Stimulated activated CD4-positive, alpha-beta T cell treated with anti-CD3 and anti-CD28 coated beads, Interleukin-4, amount 100 ng/mL, for 1 hour (primary cell): Measurements from ENCODE around the gene SLC2A9.
"Not testable (repeated sequence)": the region's sequence is repeated elsewhere in the genome, so short reads cannot be mapped to it uniquely, and the experiment has no call there.

ENCODE experiments used
- DNase-seq: peaks from one replicate; pipeline ENCODE4 v3.0.0-alpha.2; 2020

SLC2A9 gene

DNA sequence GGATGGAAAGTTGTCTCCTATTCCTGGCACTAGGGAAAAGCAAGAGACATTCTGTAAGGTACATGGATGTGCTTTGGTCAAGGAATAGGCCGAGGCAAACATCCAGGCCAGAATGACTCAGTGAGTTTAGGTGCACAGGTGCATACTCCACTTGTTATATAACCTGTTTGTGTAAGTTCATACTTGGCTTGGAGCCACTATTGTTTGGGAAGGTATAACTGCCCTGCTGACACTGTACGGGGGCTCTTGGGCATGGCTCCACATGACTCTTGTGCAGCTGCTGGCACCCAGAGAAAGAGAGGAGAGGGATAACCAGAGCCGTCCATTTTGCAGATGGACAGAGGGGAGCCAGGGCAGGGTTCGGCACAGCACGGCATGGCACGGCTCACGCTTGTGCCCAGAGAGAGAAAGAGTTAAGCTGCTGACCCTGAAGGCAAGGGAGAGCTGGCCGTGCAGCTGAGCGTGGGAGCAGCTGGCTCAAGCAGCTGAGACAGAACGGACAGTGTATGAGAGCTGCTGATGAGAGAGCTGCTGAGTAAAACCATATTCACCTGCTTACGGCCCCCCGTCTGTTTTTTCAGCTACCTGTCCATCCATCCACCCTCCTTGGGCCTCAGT, 98.0 kb downstream of the SLC2A9 start:
- DNase-seq = no peak

DNA sequence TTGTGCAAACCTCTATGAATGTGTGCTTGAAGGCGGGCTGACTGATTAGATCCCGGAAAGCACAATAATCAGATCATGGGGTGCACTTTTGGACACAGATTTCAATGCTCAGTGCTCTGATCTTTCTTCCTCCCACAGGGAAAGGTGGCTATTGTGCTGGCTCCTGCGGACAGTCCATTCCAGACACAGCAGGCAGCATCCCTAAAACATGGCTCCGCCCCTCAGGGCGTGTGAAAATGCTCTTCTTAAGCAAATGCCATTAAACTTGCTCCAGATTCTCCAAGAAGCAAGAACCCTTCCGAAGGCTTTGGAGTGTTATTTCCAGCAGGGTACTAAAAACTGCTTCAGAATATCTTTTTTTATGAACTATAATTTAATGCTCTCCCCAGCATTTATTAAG, 100.0 kb downstream of the SLC2A9 start:
- no peak for DNase-seq

DNA sequence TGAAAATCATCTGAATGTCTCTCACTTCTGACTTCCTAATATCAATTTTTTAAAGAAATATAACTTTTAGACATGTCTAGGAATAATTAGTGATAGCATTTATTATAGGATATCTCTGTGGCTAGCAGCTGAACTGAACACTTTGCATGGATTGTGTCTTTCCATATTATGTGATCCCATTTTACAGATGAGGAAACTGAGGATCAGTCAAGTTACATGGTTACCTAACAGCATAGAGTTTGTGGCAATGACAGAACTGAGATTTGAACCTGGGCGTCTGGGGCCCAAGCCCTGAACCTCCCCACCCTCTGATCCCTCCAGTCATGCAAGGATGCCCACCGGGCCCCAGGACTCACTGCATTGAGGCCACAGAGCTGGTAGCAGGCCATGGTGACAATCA, 101.3 kb downstream of the SLC2A9 start:
- DNase-seq = no peak

DNA sequence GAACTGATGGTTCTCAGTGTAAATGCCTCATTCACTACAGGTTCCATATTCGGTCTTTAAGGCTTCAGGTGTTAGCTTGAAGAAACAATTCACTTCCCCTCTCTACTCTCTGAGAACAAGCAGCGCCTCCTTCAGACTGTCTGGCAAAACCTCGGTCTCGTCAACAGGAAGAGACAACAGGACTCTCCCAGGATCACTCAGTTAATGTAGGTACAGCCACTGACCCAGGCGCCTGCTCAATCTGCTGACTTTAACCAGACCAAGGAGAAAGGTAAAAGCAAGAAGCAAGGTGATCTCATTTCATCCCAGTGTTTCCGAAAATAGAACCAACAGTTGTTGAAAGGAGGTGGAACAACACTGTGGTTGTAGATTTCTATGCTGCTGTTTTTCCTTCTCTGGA, 102.2 kb downstream of the SLC2A9 start:
- no peak for DNase-seq

- DNase-seq = no peak
These were observed 102.8 kb downstream of the SLC2A9 start for GRCh38 chr4:9918484-9918883.

DNA sequence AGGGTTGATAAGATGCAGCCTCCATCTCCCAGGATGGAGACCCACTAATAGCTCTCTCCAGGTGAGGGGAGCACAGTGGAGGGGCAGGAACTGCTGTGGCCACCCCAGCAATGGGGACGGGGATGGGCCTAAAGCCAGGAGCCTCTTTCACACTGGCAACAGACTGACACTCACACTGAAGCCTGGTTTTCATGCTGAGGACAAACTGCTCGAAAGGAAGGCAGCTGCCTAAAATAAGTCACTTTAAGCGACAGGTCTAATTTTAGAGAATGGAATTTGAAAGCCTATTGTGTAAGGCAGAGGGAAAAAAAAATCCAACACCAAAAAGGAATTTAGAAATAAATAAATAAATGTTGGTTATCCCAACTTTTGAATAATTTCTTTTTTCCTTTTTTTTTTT, 104.4 kb downstream of the SLC2A9 start:
- no peak for DNase-seq

- no peak for DNase-seq
These were observed 105.0 kb downstream of the SLC2A9 start for GRCh38 chr4:9916346-9916745.

DNA sequence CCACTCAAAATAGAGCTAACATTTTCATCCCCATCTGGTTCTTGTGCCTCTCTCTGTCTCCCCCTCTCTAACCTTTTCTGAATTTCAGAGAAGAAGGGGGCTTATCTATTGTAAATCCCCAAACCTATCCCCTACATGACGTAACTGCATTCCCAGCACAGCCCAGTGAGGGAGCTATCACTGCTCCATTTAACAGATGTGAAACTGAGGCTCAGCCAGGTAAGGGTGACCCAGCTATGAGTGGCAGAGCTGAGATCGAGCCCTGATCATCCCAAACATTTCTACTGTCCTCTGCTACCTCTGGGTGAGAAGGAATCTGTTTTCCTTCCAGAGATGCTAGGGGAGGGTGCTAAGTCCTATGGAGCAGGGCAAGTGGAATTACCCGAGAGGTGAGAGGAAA, 107.5 kb downstream of the SLC2A9 start:
- no peak for DNase-seq

- no peak for DNase-seq
These were observed 114.3 kb downstream of the SLC2A9 start for GRCh38 chr4:9906996-9907395.

DNA sequence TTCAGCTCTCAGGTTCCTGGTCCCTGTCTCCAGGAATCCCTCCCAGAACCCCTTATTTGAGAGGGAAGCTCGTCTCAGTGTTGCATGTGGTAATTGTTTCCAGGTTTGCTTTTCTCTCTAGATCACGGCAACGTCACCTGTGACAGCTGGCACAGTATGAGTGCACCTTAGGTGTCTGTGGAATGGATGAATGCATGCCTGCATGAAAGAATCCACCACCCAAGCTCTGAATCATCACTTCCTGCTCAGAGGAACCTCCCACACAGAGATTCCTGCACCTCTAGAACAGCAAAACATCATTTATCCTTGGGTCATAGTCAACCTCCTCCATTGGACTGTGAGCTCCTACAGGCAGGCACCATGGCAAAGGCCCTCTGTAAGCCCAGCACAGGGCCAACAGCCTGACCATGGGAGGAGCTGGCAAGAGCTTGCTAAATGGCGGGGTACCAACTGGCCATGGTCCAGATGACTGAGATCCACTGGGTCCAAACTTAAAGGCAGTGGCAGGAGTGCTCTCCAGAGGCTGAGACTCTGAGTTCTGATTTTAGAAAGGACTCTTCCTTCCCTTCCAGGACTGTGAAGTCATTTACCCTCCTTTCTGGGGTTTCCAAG, 116.2 kb downstream of the SLC2A9 start:
- DNase-seq = no peak

- no peak for DNase-seq
These were observed 118.0 kb downstream of the SLC2A9 start for GRCh38 chr4:9903317-9903716.

- no peak for DNase-seq
These were observed 120.0 kb downstream of the SLC2A9 start for GRCh38 chr4:9901257-9901656.

DNA sequence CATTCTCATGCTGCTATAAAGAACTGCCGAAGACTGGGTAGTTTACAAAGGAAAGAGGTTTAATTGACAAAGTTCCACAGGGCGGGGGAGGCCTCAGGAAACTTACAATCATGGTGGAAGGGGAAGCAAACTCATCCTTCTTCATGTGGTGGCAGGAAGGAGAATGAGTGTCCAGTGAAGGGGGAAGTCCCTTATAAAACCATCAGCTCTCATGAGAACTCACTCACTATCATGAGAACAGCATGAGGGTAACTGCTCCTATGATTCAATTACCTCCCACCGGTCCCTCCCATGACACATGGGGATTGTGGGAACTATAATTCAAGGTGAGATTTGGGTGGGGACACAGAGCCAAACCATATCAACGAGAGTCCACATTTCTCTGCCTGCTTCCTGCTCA, 120.7 kb downstream of the SLC2A9 start:
- DNase-seq = not testable (repeated sequence)

DNA sequence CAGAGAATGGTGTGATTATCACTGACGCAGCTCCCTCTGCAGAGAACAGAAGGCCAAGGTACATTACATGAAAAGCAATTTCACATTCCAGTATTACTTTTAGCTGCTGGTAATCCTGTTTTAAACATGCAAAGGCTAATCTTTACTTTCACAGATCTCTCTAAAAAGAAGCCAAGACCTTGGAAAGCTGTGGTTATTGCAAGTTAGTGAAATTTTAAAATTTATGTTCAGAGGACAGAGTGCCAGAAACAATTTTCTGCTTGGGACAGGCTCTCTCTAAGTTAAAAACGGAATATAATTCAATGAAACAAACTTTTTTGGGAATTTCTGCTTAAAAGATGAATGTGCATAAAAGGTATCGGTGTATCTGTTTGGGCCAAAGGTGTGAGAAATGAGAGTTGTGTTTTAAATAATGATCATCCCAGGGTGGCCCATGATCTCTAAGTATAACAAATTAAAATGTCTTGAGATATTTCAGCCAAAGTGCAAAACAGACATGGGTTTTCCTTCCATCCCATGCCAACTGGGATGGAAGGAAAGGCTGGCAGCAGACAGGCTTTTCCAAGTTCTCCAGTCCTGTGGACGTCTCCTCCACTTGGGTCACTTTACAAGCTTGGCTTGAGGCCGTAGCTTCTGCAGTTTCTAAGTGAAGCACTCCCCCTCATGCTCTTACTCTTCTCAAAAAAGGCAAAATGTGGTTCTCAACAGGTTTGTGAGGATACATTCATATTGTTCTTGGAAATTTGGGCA, 121.8 kb downstream of the SLC2A9 start:
- no peak for DNase-seq

DNA sequence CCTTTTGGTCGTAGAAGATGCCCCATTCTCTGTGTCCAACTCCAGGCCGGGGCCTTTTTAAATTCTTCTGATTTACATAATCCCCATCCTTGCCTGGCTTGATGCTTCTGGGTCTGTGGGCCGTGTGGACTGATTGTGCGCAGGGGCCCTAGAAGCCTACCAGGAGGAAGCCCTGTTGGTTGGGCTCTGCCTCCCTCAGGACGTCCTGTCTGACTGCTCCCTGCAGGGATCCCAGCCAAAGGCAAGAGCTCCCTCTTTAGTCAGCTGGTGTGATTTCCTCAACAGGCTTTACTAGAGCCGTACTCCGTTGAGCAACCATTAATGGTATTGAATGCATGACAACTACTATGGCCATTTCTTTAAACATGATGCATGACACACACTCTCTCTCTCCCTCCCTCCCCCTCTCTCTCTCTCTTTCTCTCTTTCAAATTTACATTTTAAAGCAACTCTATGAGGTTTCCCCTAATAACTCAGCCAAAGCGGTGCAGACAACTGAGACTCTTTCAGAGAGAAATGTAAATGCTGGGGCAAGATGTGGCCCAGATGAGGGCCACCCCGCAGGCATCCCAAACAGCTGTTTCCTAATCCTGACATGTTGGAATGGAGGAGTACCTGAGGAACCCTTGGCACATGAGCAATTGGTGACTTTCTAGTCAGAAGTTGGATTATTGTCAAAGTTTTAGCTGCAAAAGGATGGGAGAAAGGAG, 122.5 kb downstream of the SLC2A9 start:
- DNase-seq = no peak

DNA sequence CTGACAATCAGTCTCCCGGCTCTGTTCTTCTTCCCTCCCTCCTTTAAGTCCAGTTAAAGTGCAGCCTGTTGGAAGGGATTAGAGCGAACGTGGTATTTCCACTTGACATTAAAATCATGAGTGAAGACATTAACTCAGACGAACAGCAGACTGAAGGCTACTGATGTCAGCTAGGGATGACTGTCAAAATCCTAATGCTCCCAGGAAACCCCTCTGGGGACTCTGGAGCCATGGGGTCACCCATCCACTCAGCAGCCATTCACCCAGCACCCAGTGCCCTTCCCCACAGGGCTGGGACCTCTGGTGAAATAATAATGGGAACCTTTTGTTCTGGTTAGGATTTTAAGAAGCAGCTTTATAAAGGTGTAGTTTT, 126.0 kb downstream of the SLC2A9 start:
- DNase-seq = no peak

DNA sequence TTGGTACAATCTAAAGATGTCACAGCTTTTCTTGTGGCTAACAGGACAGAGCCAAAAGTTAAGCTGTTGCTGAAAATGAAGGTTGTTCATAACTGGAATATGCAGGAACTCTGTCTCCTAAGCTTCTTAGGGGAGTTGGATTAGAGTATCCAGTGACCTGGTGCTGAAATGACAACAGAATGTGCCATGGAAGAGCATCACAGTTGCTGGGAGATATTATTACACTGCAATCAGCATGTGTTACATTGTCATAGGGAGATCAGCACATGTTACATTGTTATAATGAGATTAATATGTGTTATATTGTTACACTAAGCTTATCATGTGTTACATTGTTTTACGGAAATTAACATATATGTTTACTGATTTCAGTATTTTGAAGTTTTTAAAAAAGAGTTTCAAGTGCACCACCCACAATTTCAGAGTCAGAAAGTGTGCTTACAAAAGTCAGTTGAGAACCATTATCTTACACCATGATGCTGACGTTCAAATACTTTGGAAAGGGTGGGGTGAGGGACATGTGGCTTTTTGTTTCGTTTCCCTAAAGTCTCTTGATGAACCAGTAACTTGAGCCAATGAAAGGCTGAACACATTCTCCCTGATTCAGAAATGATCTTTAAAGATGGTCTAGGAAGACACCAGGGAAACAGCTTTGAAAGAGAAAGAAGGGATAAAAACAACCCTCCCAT, 126.5 kb downstream of the SLC2A9 start:
- no peak for DNase-seq

DNA sequence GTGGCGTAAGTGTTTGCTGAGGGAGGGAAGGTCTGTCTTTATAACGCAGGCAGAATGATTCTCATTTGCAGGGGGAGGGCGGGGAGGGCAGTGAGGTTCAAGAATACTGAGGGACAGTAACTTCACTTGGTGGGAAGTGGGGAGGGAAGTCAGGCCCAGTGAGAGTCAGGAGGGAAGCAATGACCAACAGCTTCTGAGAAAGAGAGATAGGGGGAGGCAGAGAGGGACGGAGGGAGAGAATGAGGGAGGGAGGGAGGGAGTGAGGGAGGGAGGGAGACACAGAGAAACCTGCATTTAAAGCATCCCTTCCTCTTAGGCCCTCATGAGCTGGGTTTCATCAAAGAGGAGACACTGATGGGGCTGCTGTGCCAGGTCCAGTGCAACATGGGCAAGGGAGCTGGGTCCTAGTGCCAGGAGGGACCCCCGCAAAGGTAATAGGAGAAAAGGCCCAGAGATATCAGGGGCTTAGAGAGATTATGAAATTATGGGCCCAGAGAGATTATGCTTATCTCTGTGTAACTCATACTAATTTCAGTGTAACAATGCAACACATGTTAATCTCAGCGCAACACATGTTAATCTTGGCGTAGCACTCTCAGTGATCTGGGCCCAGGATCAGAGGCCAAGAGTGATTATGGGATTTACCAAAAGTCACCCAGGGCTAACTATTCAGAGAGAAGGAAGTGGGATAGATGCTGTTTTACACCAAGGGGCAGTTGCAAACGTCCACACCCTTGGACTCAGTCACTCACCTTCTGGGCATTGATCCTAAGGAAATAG, 127.8 kb downstream of the SLC2A9 start:
- DNase-seq = no peak

DNA sequence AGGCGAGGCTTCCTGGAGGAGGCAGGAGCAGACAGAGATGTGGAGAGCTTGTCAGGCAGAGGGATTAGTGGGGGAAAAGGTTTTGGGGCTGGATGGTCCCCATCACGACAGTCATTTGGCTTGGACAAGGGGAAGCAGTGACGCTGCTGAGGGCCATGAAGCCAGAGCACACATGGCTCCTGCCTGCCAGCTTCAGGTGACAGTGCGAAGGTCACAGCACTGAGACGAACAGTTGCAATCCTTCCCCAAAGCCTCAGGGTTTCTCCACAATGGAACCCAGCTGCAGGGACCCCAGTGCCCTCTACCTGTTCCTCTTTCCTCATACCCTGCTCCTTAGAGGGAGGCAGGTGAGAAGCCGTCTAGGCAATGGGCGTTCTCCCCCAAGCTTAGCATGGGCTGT, 129.6 kb downstream of the SLC2A9 start:
- DNase-seq = no peak

DNA sequence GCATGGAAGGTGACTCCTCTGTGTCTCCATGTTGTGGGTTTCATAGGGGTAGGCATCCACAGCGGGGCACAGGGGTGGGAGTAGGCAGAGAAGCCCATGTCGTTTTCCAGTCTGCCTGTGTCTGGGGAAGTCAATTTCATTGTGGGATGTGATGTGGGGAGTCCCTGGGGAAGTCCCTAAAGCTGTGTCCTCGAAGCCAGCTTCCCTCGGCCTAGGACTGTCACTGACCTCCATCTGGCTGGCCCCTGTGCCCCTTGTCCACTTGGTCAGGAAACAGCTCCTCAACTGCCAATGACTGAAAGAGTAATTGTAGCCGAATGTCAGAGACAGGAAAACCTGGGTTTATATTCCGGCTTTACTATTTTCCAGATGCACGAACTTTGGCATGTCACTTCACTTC, 130.2 kb downstream of the SLC2A9 start:
- no peak for DNase-seq

DNA sequence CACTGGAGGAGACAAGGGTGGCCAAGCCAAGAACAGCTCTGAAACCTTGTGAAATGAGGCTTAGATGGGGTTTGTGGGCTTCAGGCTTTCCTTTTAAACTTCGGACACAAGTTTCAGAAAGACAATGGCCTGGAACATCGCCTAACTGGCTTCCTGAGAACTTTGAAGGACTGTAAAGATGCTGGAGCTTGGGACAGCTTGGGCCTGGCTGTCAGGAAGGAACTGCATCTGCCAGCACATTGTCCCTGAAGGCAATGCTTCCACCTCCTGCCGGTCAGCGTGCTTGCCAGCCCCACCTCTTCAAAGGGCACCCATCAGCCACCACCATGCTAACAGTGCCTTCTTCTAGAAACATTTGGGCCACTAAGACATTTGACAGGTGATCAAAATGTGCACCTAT, 132.0 kb downstream of the SLC2A9 start:
- DNase-seq = no peak

GRCh38 chr4:9885958-9886357, 135.3 kb downstream of the SLC2A9 start:
- no peak for DNase-seq
